Esophagus (tissue), 2 donors: ENCODE measurements around the gene COPS2. TPM values are rescaled to one million over a fixed set of nuclear protein-coding genes. Genes with fewer than 3 reads are reported as not detected.

ENCODE experiments used
- H3K27ac ChIP-seq, 2 donors: one replicate each; pipeline ENCODE4 v1.5.1; 2013; ENCODE audit warnings: low read depth in 2 of 2, mild to moderate bottlenecking in 2 of 2, inconsistent platforms in 1 of 2, low read length in 1 of 2, moderate library complexity in 1 of 2
- H3K27me3 ChIP-seq, 2 donors: one replicate each; pipeline ENCODE4 v1.6.1; 2013; ENCODE audit warnings: low read length in 2 of 2, control low read depth in 1 of 2, mild to moderate bottlenecking in 1 of 2; ENCODE audit not compliant: insufficient read depth in 2 of 2, control insufficient read depth in 1 of 2
- H3K36me3 ChIP-seq, 2 donors: one replicate each; pipeline ENCODE4 v1.6.1; 2013; ENCODE audit warnings: low read length in 1 of 2; ENCODE audit not compliant: control insufficient read depth in 2 of 2, insufficient read depth in 2 of 2
- H3K4me1 ChIP-seq, 2 donors: one replicate each; pipeline ENCODE4 v1.6.1; 2013; ENCODE audit warnings: low read length in 1 of 2; ENCODE audit not compliant: control insufficient read depth in 2 of 2, insufficient read depth in 2 of 2
- H3K4me3 ChIP-seq, 2 donors: one replicate each; pipeline ENCODE4 v1.5.1; 2013; ENCODE audit warnings: low read length in 2 of 2, mild to moderate bottlenecking in 2 of 2, low read depth in 1 of 2, moderate library complexity in 1 of 2
- H3K9me3 ChIP-seq, 2 donors: one replicate each; pipeline ENCODE4 v1.6.1; 2013; ENCODE audit warnings: mild to moderate bottlenecking in 2 of 2, low read depth in 1 of 2, low read length in 1 of 2, moderate library complexity in 1 of 2; ENCODE audit not compliant: control insufficient read depth in 2 of 2, insufficient read depth in 1 of 2
- WGBS, 2 donors: extraction: QIAGEN DNeasy Blood & Tissue Kit; methylation state at CpG; one replicate each; pipeline ENCODE4 v1.1.7; 2013; 5-methylcytosine and 5-hydroxymethylcytosine counted together
- polyA plus RNA-seq, 2 donors: library from polyadenylated mRNA; stranded (reverse); fragments of 200-250 nt; gene quantifications; one replicate each; pipeline ENCODE4 v1.2.3, GENCODE V29; 2013
- donor health status: healthy with polysubstance abuse.
- donor health status: Bipolar disorder and iron deficiency.

The COPS2 gene
- 10 to 100 TPM; 35.8 to 44.1 TPM for polyA plus RNA-seq

- Histone ChIP-seq H3K27ac (peak within 1 kb of the TSS; percentile 89 to 90), H3K4me3 (peak within 1 kb of the TSS; percentile 90 to 99), H3K27me3 (no peaks in the 10 kb centered on the region), H3K36me3 (no peaks in the 10 kb centered on the region), H3K9me3 (no peaks in the 10 kb centered on the region), H3K4me1 (no peaks in the 10 kb centered on the region)
- 0% methylated on average over 45 to 46 of the region's 46 CpGs for WGBS, 2 donors
These were observed at the start of gene COPS2 for GRCh38 chr15:49155110-49155833. COPS2 (minus strand) TSS chr15:49155599; CDS start chr15:49155578, 21 bp downstream.

GRCh38 chr15:49200347-49200746 is 44.9 kb upstream of the COPS2 start:
- H3K27me3 ChIP-seq, result no peaks in the 10 kb centered on the region
- no peaks in the 10 kb centered on the region for H3K36me3 ChIP-seq
- no peak overlapping the region for H3K27ac ChIP-seq
- H3K4me1 ChIP-seq, result no peaks in the 10 kb centered on the region
- 85 to 88% methylated on average over 3 of the region's 3 CpGs for WGBS, 2 donors
- no peaks in the 10 kb centered on the region for H3K9me3 ChIP-seq
- no peak overlapping the region for H3K4me3 ChIP-seq

- 56 to 69% methylated on average over 3 of the region's 3 CpGs for WGBS, 2 donors
- H3K27me3 ChIP-seq, result no peaks in the 10 kb centered on the region
- no peaks in the 10 kb centered on the region for H3K4me1 ChIP-seq
- no peak overlapping the region for H3K27ac ChIP-seq
- H3K36me3 ChIP-seq, result no peaks in the 10 kb centered on the region
- no peaks in the 10 kb centered on the region for H3K9me3 ChIP-seq
- H3K4me3 ChIP-seq, result no peak overlapping the region
These were observed 44.3 kb upstream of the COPS2 start for GRCh38 chr15:49199666-49200065.

DNA sequence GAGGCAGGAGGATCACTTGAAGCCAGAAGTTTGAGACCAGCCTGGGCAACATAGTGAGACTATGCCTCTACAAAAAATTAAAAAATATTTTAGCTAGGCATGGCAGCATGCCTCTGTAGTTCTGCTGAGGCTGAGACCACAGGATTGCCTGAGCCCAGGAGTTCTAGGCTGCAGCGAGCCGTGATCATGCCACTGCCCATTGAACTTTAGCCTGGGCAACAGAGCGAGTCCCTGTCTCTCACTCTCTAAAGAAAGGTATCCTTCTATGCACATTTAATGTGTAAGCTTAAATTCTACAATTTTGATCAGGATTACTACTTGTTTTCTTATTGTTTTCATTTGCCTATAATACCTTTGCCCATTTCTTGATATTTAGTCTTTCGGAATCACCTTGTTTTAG is 41.5 kb upstream of the COPS2 start:
- H3K27ac ChIP-seq, result no peak overlapping the region
- H3K9me3 ChIP-seq, result no peaks in the 10 kb centered on the region
- H3K4me1 ChIP-seq, result no peaks in the 10 kb centered on the region
- H3K27me3 ChIP-seq, result no peaks in the 10 kb centered on the region
- H3K36me3 ChIP-seq, result no peaks in the 10 kb centered on the region
- 95 to 97% methylated on average over 4 of the region's 4 CpGs for whole genome bisulfite sequencing, 2 donors
- H3K4me3 ChIP-seq, result no peak overlapping the region

GRCh38 chr15:49191892-49192291 is 36.5 kb upstream of the COPS2 start:
- H3K4me1 ChIP-seq, result no peaks in the 10 kb centered on the region
- H3K9me3 ChIP-seq, result no peaks in the 10 kb centered on the region
- 90 to 95% methylated on average over 2 of the region's 2 CpGs for WGBS, 2 donors
- no peak overlapping the region for H3K27ac ChIP-seq
- no peaks in the 10 kb centered on the region for H3K36me3 ChIP-seq
- no peaks in the 10 kb centered on the region for H3K27me3 ChIP-seq
- H3K4me3 ChIP-seq, result no peak overlapping the region

- H3K9me3 ChIP-seq, result no peaks in the 10 kb centered on the region
- 90 to 91% methylated on average over 2 of the region's 2 CpGs for WGBS, 2 donors
- H3K4me1 ChIP-seq, result no peaks in the 10 kb centered on the region
- H3K27me3 ChIP-seq, result no peaks in the 10 kb centered on the region
- H3K27ac ChIP-seq, result no peak overlapping the region
- H3K4me3 ChIP-seq, result no peak overlapping the region
- no peaks in the 10 kb centered on the region for H3K36me3 ChIP-seq
These were observed 35.2 kb upstream of the COPS2 start for GRCh38 chr15:49190586-49190985.

- Histone ChIP-seq H3K36me3 (no peaks in the 10 kb centered on the region), H3K9me3 (no peaks in the 10 kb centered on the region), H3K27ac (no peak overlapping the region), H3K4me1 (no peaks in the 10 kb centered on the region), H3K4me3 (no peak overlapping the region), H3K27me3 (no peaks in the 10 kb centered on the region)
- WGBS, 2 donors, result 89 to 91% methylated on average over 2 of the region's 2 CpGs
These were observed 34.2 kb upstream of the COPS2 start for GRCh38 chr15:49189631-49190030.

DNA sequence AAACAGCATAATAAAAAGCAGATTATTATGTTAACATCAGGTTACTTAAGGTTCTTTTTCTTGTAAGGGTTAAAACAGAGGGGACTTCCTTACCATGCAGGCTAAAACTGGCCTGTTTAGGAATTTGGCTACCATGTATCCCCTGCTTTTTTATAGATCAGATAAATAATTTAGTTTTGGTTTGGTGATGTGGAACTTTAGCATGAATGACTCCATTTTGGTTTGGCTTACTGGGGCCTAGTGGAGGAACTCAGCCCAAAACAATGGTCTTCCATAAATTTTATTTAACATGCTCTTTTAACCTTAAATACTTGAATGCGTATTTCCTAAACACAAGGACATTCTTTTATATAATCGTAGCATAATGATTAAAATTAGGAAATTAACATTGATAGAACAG is 33.5 kb upstream of the COPS2 start:
- H3K27ac ChIP-seq, result no peak overlapping the region
- no peaks in the 10 kb centered on the region for H3K9me3 ChIP-seq
- H3K27me3 ChIP-seq, result no peaks in the 10 kb centered on the region
- H3K4me3 ChIP-seq, result no peak overlapping the region
- H3K36me3 ChIP-seq, result no peaks in the 10 kb centered on the region
- no peaks in the 10 kb centered on the region for H3K4me1 ChIP-seq
- WGBS, 2 donors, result 96 to 97% methylated on average over 2 of the region's 2 CpGs

DNA sequence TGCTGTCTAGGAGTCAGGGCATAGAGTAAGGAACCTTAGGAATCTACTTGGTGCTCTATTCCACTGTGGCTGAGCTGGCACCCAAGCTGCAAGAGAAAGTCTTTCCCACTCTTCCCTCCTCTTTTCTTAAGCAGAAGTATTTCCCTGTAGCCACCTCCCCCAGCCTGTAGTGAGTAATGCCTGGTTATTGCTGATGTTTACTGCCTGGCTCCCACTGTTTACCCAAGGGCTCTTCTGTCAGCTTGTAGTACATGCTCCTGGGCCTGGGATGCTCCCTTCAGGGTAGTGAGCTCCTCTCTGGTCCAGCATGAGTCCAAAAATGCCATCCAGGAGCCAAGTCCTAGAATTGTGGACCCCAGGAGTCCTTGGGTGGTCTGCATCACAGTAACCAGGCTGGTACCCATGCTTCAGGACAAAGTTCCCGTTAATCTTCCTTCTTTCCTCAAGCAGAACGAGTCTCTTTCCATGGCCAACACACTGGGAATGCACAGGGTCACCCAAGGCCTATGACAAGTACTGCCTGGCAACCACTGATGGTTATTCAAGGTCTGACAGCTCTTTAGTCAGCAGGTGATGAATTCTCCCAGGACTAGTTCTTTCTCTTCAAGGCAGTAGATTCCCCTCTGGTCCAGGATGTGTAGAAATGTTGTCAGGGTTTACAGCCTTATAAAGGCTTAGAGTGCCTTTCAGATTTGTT is 32.3 kb upstream of the COPS2 start:
- Histone ChIP-seq H3K27ac (no peak overlapping the region), H3K36me3 (no peaks in the 10 kb centered on the region), H3K4me1 (no peaks in the 10 kb centered on the region), H3K4me3 (no peak overlapping the region), H3K9me3 (no peaks in the 10 kb centered on the region), H3K27me3 (no peaks in the 10 kb centered on the region)
- WGBS, 2 donors, result 84 to 94% methylated on average over 2 of the region's 2 CpGs

- WGBS, 2 donors, result 76 to 84% methylated on average over 1 of the region's 1 CpG
- no peak overlapping the region for H3K4me3 ChIP-seq
These were observed 30.1 kb upstream of the COPS2 start for GRCh38 chr15:49185473-49185872.

More at GRCh38 chr15:49185473-49185872, 30.1 kb upstream of the COPS2 start:
- no peaks in the 10 kb centered on the region for H3K27me3 ChIP-seq
- H3K9me3 ChIP-seq, result no peaks in the 10 kb centered on the region
- H3K27ac ChIP-seq, result no peak overlapping the region
- H3K36me3 ChIP-seq, result no peaks in the 10 kb centered on the region
- H3K4me1 ChIP-seq, result no peaks in the 10 kb centered on the region
